ENCODE data around the gene KCNJ1. TPM values are rescaled to one million over a fixed set of nuclear protein-coding genes. Genes with fewer than 3 reads are reported as not detected.

Gene KCNJ1
- total and polyA plus RNA-seq, 2 of the 8 experiments (the other 6 are each of a cell fraction or from before 2014, with no cell fraction given) = 0.17 to 0.23 TPM

- Histone ChIP-seq H2BK15ac (ENCODE audit: low read length) (no peak overlapping the region), H2AFZ (ENCODE audit: low read length) (no peak overlapping the region), H2BK120ac (replicated peaks; ENCODE audit: low read depth, low read length) (no peak overlapping the region), H4K8ac (ENCODE audit: extremely low read depth, insufficient read depth, low read length) (no peak overlapping the region), H3K18ac (ENCODE audit: extremely low read depth, low read length) (no peak overlapping the region), H3K79me1 (ENCODE audit: low read depth, low read length) (no peaks in the 10 kb centered on the region), H3K23ac (ENCODE audit: insufficient read length) (no peak overlapping the region), H2AK5ac (ENCODE audit: low read depth, low read length) (no peak overlapping the region), H3K9ac (replicated peaks in 1 of 4; ENCODE audit: extremely low read depth in 1 of 4, low read depth in 3 of 4, low read length in 3 of 4) (no peak overlapping the region), H2BK12ac (ENCODE audit: low read depth, low read length) (no peak overlapping the region), H3K36me3 (ENCODE audit: control insufficient read depth in 2 of 4, insufficient read depth in 4 of 4, low read length in 3 of 4) (no peaks in the 10 kb centered on the region), H3K23me2 (ENCODE audit: low read depth, low read length) (peaks cover 6% of the 10 kb centered on the region; the same call in 1 of the 2 replicates), H4K5ac (ENCODE audit: insufficient read length, low read depth, low read length) (no peak overlapping the region), H4K91ac (replicated peaks; ENCODE audit: insufficient read length, low read length) (no peak overlapping the region), H3K56ac (replicated peaks; ENCODE audit: insufficient read length, low read depth, low read length) (no peak overlapping the region), H3K27ac (ENCODE audit: low read depth, low read length) (no peak overlapping the region), H3K4ac (replicated peaks; ENCODE audit: insufficient read length, low read depth, low read length) (no peak overlapping the region), H2BK5ac (ENCODE audit: low read depth, low read length) (no peak overlapping the region), H4K20me1 (replicated peaks in 1 of 2; ENCODE audit: control insufficient read depth in 1 of 2, insufficient read depth in 2 of 2, low read length in 2 of 2) (no peaks in the 10 kb centered on the region), H3K9me3 (ENCODE audit: insufficient read depth in 2 of 2, low read depth in 1 of 2, low read length in 1 of 2) (no peaks in the 10 kb centered on the region), H3K4me1 (replicated peaks in 1 of 4; ENCODE audit: control insufficient read depth in 3 of 4, insufficient read depth in 4 of 4, low read length in 3 of 4) (peaks cover 0 to 6% (median 2%) of the 10 kb centered on the region in 4 experiments; a peak in 6 of 7 replicates), H3K14ac (ENCODE audit: insufficient read length) (no peak overlapping the region), H2BK20ac (ENCODE audit: low read length) (no peak overlapping the region), H3K4me2 (ENCODE audit: insufficient read depth in 1 of 2, low read depth in 2 of 2, low read length in 2 of 2) (no peak overlapping the region), H3K27me3 (replicated peaks in 1 of 4; ENCODE audit: control insufficient read depth in 3 of 4, extremely low read depth in 1 of 4, insufficient read depth in 3 of 4, low read length in 3 of 4) (peaks cover 0 to 8% (median 0%) of the 10 kb centered on the region in 4 experiments; a peak in 3 of 7 replicates), H3K4me3 (ENCODE audit: extremely low read depth in 1 of 4, insufficient read depth in 2 of 4, low read depth in 3 of 4, low read length in 4 of 4) (no peak overlapping the region), H3K79me2 (ENCODE audit: control insufficient read depth in 1 of 2, insufficient read depth in 2 of 2, low read length in 2 of 2) (no peaks in the 10 kb centered on the region)
- WGBS, 2 experiments (ENCODE audit: extremely low coverage in 1 of 2, insufficient coverage in 1 of 2, insufficient read length in 1 of 2, insufficient replicate concordance in 2 of 2, low coverage in 1 of 2, low lambda C conversion rate in 2 of 2, missing lambda C conversion rate in 1 of 2) = 91% methylated on average over 16 of the region's 16 CpGs; no CpG with 5 or more reads in 1 of the 2 experiments
- TF ChIP-seq EZH2 (IDR thresholded peaks at IDR 0.05; ENCODE audit: low read depth, low read length, severe bottlenecking) = no peak
- TF ChIP-seq MAFK (IDR thresholded peaks at IDR 0.05; ENCODE audit: low read depth, low read length) = no peak
- no peak for TF ChIP-seq ATF2 (IDR thresholded peaks at IDR 0.05; ENCODE audit: low read length)
- TF ChIP-seq CBX5 (IDR thresholded peaks at IDR 0.05; ENCODE audit: low read depth, low read length) = no peak
- TF ChIP-seq TEAD4 (IDR thresholded peaks at IDR 0.05; ENCODE audit: low read depth, low read length) = no peak
- no peak for TF ChIP-seq TCF12 (IDR thresholded peaks at IDR 0.05; ENCODE audit: low read depth, low read length)
- TF ChIP-seq CHD1 (IDR thresholded peaks at IDR 0.05; ENCODE audit: low read depth, low read length) = no peak
- no peak for TF ChIP-seq SIN3A (conservative IDR thresholded peaks at IDR 0.05 in 1 of 2, IDR thresholded peaks at IDR 0.05 in 1 of 2; ENCODE audit: low read depth in 1 of 2, low read length in 2 of 2)
- TF ChIP-seq GABPA (IDR thresholded peaks at IDR 0.05; ENCODE audit: borderline replicate concordance, insufficient read depth, low read length) = no peak
- ChIA-PET CTCF (ENCODE audit: partially characterized antibody) (interaction anchor here (0.6 to 6.9 kb wide), 15 partner anchors 11 to 704 kb away, joined by 3 to 69 read pairs (median 4); no protein-coding TSS in a partner anchor), POLR2A (ENCODE audit: partially characterized antibody) (no interaction called here)
- DNase-seq (ENCODE audit: low read depth in 1 of 2, low spot score in 2 of 2) (no peak), FAIRE-seq (no peak)
These were observed 6.3 kb downstream of the KCNJ1 start for GRCh38 chr11:128860571-128861361.

Measured in H1 (cell line).